ENCODE measurements around the gene CEP350. TPM values are rescaled to one million over a fixed set of nuclear protein-coding genes. Genes with fewer than 3 reads are reported as not detected.

CEP350 gene
- total and polyA plus RNA-seq, 2 of the 13 experiments (the other 11 are each of a cell fraction or from before 2014, with no cell fraction given), result 7.6 to 35.9 TPM

GRCh38 chr1:179954493-179955286 is at the start of gene CEP350 (continued):
- TF ChIP-seq E2F1 (CRISPR knock-in tag; IDR thresholded peaks at IDR 0.05) (peak; percentile 75), MYNN (CRISPR knock-in tag; IDR thresholded peaks at IDR 0.05; ENCODE audit: low read depth) (no peak), USF2 (IDR thresholded peaks at IDR 0.05; ENCODE audit: low read depth, low read length) (no peak), USF2 (CRISPR knock-in tag; IDR thresholded peaks at IDR 0.05; ENCODE audit: borderline replicate concordance) (no peak), SRF (IDR thresholded peaks at IDR 0.05; ENCODE audit: low read depth, low read length) (peak; percentile 6; the same call in 1 of the 2 replicates), ZNF646 (CRISPR knock-in tag; IDR thresholded peaks at IDR 0.05) (no peak), SP140L (CRISPR knock-in tag; IDR thresholded peaks at IDR 0.05; ENCODE audit: borderline replicate concordance) (no peak), THAP11 (CRISPR knock-in tag; IDR thresholded peaks at IDR 0.05) (peak; percentile 93), CHCHD3 (CRISPR knock-in tag; IDR thresholded peaks at IDR 0.05) (no peak), PHF20 (CRISPR knock-in tag; IDR thresholded peaks at IDR 0.05) (peak; percentile 77), ZBTB34 (CRISPR knock-in tag; IDR thresholded peaks at IDR 0.05) (peak; percentile 72; the same call in 1 of the 2 replicates), IKZF1 (IDR thresholded peaks at IDR 0.05) (no peak), ATF2 (CRISPR knock-in tag; IDR thresholded peaks at IDR 0.05) (peak; percentile 18; the same call in 1 of the 2 replicates), MTF2 (CRISPR knock-in tag; IDR thresholded peaks at IDR 0.05; ENCODE audit: borderline replicate concordance) (peak; percentile 48; the same call in 1 of the 2 replicates)
